ENCODE results near the gene AP1AR. TPM values are rescaled to one million over a fixed set of nuclear protein-coding genes. Genes with fewer than 3 reads are reported as not detected.
"Not testable (repeated sequence)": the region's sequence is repeated elsewhere in the genome, so short reads cannot be mapped to it uniquely, and the experiment has no call there.

Gene AP1AR
- total RNA-seq (2014; rRNA removed; shearing (Covaris generic)): 57.0 and 105 TPM in 2 replicates

GRCh38 chr4:112231779-112232713 is at the start of gene AP1AR:
TSS of gene AP1AR (plus strand) at chr4:112231787. CDS start at chr4:112232092, 305 bp downstream.
- DNase-seq (ENCODE audit: low spot score): peak; percentile 81

- no peak for DNase-seq (ENCODE audit: low spot score)
Observed at GRCh38 chr4:112182604-112183003, 49.0 kb upstream of the AP1AR start.

GRCh38 chr4:112183252-112183651 is 48.3 kb upstream of the AP1AR start:
- DNase-seq (ENCODE audit: low spot score): no peak

DNA sequence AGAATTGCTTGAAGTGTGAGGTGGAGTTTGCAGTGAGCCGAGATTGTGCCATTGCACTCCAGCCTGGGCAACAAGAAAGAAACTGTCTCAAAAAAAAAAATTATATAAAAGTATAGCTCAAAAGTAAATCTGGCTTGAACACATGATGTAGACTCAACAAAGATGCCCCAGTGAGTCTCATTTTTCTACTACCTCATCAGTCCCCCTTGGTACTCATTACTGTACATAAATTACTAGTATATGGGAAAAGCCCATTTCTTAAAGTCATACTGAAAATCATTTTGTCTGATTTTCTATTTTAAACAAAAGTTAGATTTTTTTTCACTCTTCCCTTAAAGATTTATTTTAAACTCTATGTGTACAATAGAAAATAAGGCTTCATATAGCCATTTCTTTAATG is 47.1 kb upstream of the AP1AR start:
- no peak for DNase-seq (ENCODE audit: low spot score)

GRCh38 chr4:112185334-112185733 is 46.3 kb upstream of the AP1AR start:
- no peak for DNase-seq (ENCODE audit: low spot score)

DNA sequence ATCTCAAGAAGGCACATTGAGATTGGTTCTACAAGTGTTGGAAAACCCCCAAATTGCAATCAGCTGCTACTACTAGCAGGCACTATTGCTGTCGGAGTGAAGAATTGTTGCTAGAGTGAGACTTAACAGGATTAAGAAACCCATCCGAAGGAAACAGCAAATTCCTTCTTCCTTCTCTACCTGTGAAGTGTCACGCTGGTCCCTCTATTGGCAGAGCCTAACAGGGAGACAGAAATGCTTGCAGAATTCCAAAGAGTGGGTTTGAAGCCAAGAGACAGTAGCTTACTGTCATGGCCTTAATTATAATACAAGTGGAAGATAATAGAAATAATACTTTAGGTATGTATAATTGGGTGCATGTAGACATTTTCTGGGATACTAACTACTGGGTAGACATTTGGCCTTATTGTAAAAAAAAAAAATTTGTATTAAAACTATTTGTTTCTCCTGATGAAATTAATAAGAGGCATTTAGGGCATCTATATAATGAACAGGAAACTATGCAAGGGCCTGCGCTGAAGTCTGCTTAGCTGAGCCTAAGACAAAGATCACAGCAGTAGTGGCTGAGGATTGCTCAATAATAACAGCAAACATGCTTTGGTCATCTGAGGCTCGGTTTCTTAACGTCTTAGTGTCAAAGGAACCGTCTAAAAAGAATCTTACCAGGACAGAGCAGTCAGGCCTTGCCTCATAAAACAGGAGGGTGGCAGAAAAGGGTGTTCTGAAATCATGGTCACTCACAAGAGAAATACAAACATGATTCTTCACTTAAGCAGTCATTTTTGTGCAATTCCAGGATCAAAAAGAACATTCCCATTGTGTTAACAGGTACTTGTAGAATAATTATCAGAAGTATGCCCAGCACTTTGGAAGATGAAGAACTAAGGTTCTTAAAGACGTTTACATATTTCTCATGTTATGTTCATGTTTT is 45.6 kb upstream of the AP1AR start:
- DNase-seq (ENCODE audit: low spot score): no peak

GRCh38 chr4:112189754-112190153 is 41.8 kb upstream of the AP1AR start:
- no peak for DNase-seq (ENCODE audit: low spot score)

GRCh38 chr4:112190684-112191083 is 40.9 kb upstream of the AP1AR start:
- DNase-seq (ENCODE audit: low spot score): no peak

DNA sequence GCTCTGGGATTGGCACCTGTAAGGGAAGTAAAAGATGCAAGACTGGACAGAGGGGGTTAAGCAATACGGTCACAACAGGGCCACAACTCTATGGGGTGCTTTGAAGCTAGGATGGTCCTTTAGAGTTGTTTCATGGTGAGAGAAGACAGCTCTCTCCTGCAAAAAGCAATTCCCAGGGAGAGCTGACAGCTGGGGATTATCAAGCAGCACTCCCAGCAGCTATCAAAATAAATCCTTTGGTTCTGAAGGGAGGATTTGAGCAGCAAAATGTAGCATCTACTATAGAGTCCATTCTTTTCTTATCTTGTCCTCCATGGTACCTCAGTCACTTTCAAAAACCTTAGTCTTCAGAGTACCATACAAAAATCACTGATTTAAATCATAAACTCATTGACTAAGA is 35.1 kb upstream of the AP1AR start:
- DNase-seq (ENCODE audit: low spot score): no peak

DNA sequence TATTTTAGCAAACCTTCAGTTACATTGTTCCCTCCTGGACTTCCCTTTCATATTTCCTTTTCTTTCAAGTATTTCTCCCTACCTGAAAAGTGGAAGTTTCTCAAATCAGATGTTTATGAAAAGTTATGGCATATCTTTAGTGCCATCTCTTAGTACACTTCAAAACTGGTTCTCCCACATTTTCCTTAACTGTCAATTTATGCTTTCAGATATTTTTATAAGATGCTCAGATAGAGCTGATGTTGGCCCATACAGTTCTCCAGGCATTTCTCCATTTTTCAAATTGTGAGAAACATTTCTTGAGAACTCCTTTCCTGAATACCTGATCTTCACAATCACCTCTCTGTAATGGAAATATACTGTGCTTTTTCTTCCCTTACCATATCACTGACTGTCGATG is 32.5 kb upstream of the AP1AR start:
- DNase-seq (ENCODE audit: low spot score): peak; percentile 42

- DNase-seq (ENCODE audit: low spot score): no peak
Observed at GRCh38 chr4:112201915-112202505, 29.6 kb upstream of the AP1AR start.

GRCh38 chr4:112203593-112203992 is 28.0 kb upstream of the AP1AR start:
- DNase-seq (ENCODE audit: low spot score): no peak

GRCh38 chr4:112206431-112206830 is 25.2 kb upstream of the AP1AR start:
- no peak for DNase-seq (ENCODE audit: low spot score)

DNA sequence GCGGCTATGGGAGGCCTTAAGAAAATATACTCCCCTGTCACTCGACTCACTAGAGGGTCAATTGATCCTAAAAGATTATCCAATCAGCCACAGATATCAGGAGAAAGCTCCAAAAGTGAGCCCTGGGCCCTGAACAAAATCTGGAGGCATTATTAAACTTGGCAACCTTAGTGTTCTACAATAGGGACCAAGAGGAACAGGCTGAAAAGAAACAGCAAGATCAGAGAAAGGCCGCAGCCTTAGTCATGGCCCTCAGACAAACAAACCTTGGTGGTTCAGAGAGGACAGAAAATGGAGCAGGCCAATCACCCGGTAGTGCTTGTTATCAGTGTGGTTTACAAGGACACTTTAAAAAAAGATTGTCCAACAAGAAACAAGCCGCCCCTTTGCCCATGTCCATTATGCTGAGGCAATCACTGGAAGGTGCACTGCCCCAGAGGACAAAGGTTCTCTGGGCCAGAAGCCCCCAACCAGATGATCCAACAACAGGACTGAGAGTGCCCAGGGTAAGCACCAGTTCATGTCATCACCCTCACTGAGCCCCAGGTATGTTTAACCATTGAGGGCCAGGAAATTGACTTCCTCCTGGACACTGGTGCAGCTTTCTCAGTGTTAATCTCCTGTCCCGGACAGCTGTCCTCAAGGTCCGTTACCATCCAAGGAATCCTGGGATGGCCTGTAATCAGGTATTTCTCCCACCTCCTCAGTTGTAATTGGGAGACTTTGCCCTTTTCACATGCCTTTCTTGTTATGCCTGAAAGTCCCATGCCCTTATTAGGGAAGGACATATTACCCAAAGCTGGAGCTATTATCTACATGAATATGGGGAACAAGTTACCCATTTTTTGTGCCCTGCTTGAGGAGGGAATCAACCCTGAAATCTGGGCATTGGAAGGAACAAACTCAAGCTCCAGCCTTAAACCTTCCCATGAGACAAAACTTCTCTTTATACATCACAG is 23.2 kb upstream of the AP1AR start:
- DNase-seq (ENCODE audit: low spot score): not testable (repeated sequence)

- DNase-seq (ENCODE audit: low spot score): no peak
Observed at GRCh38 chr4:112210777-112211176, 20.8 kb upstream of the AP1AR start.

DNA sequence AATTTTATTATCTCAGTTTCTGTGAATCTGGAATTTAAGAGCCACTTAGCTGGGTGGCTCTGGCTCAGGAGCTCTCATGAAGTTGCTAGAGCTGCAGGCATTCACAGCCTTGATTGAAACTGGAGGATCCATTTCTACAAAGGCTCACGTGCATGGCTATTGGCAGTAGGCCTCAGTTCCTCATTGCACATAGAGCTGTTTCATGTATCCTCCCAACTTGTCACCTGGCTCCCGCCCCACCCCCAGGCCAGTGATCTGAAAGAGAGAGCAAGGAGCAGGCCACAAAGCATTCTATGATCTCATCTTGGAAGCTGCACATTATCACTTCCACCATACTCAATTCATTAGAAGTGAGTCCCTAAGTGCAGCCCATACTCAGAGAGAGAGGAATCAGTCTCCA is 18.5 kb upstream of the AP1AR start:
- no peak for DNase-seq (ENCODE audit: low spot score)

DNA sequence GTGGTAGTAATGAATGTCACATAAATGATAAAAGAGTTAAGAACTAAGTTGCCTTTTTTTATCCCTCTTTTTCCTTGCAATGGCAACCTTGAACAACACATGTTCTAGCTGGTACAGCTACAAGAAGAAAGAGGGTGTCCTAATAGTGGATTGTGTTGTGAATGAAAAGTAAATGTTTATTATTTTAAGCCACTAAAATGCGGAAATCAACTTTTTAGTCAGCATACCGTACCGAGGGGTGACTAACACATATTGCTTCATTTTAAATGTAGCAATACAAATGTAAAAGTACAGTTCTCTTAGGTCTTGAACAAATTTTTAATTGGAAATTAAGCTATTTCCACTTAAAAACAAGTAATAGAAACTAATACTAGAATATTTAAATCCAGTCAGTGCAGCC is 17.7 kb upstream of the AP1AR start:
- no peak for DNase-seq (ENCODE audit: low spot score)

DNA sequence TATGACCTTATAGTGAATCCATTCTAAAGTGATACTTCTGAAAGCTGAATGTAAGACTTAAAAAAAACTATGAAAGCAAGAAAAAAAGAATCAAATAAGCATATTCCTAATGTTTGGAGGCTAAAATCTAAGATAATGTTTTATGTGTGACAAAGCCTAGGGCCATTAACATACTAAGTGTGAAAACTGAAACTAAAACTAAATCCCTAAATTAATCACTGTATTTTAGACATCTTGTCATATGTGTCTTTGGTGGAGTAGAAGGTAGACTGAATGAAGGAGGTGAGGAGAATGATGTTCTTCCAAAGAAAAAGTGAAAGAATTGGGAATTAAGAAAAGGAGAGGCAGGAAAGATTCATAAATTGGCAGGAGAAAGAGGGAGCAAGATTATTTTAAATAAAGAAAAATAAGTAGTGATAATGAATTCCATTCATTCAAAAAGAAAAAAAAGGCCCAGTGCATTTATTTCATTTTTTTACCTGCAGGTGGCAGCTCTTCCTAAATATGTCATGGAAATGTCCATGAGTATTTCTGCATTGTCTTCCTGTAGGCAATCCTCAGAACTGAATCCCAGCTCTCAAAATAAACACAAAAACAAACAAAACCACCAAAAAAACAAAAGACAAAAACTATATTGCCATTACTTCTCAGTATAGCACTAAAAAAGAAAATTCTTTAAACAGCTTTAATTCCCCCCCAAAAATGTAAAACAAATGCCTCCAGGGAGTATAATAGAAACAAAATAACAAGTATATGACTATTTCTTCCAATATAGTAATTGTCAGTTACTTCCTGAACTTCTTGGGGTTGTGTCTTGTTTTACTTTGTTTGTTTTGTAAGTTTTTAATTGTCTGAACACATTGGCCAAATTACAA is 17.0 kb upstream of the AP1AR start:
- peak; percentile 55 for DNase-seq (ENCODE audit: low spot score)

DNA sequence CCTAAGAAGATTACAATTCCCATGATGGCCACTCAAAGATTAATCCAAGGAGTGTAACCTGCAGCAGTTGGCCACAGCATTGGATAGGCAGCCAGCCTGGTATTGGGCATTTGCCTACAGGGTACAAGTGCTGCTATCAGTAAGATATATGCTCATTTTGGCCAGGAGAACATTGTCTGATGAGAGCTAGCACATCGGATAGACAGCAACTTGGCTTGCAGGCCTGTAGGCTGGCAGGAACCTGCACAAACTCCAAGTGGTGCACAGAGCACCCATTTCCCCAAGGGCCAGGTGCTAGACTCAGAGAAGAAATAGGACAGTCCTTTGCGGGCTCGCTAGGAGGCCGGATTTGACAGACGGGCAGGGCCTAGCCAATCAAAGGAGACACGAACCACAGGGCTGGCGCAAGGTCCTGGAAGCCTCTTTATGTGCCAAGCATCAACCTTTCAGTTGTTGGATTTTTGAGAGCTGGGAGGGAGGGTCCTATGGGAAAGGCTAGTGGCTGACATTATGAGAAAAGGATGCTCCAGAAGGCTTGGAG is 11.7 kb upstream of the AP1AR start:
- no peak for DNase-seq (ENCODE audit: low spot score)

Data from HT-29 (cell line).